HG03064 (cell line): ENCODE data around the gene WNT3.
"Not testable (repeated sequence)": the region's sequence is repeated elsewhere in the genome, so short reads cannot be mapped to it uniquely, and the experiment has no call there.

Source experiments
- ATAC-seq: cut with Tn5 transposase; IDR thresholded peaks from one replicate; pipeline ENCODE4 v1.9.1; 2021; ENCODE audit warnings: low read depth; ENCODE audit not compliant: unreplicated experiment

Gene WNT3

DNA sequence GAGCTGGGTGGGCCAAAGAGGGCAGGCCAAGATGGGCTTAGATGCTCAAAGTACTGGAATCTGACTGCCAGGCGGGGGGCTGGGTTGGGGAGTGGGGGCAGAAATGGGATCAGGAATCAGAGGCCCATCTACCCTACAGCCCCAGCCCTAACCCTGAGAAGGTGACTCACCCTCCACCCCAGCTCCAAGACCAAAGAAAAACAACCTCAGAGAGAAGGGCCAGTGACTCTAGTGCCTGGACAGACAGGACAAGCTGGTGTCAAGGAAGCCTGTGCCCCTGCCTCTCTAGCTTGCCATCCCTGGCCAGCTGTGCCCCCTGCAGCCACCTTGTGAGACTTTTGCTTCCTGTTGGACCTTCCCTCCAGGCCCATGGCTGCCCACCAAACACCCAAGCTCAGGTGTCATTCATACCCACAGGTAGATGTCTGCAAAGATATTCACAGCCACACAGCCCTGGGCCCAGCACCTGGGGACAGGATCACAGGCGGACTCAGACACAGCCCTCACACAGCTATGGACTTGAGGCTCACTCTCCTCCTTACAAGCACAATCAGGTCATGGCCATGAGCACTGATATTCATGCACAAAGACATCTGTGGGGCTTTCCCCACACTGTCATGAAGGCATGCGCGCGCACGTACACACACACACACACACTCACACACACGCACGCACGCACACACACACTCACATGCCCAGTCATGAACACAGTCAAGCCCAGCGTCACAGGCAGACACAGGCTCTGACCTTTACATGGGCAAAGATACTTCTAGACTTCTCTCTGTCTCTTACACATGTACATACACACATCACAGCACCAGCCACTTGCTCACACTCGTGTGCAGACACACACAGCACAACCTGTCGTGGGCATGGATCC lies 2.8 kb downstream of the WNT3 start:
- no peak for ATAC-seq

- ATAC-seq, result no peak
Observed at GRCh38 chr17:46814446-46814845, 4.0 kb downstream of the WNT3 start.

DNA sequence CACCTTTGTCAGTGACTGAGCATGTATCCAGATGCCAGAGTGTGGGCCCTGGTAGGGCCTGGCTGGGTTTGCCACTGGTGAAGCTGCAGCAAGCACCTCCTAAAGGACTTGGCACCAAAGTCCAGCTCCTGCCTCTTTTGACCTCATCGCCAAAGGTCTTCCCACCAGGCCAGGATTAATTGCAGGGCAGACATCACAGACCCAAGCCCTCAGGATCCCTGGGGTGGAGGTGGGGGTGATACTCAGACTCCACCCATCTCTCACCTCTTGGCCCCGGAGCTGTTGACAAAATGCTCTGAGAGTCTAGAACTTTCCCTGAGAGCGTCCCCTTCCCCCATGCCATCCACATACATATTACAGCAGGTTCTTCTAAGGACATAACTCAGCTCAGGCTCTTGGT lies 4.6 kb downstream of the WNT3 start:
- ATAC-seq, result no peak

- ATAC-seq, result no peak
Observed at GRCh38 chr17:46812624-46813318, 5.7 kb downstream of the WNT3 start.

GRCh38 chr17:46811978-46812583 lies 6.4 kb downstream of the WNT3 start:
- ATAC-seq, result no peak

GRCh38 chr17:46810837-46811236 lies 7.7 kb downstream of the WNT3 start:
- ATAC-seq, result no peak

- no peak for ATAC-seq
Observed at GRCh38 chr17:46809110-46809571, 9.4 kb downstream of the WNT3 start.

GRCh38 chr17:46805771-46806170 lies 12.7 kb downstream of the WNT3 start:
- ATAC-seq, result no peak

GRCh38 chr17:46803544-46803943 lies 14.9 kb downstream of the WNT3 start:
- no peak for ATAC-seq

DNA sequence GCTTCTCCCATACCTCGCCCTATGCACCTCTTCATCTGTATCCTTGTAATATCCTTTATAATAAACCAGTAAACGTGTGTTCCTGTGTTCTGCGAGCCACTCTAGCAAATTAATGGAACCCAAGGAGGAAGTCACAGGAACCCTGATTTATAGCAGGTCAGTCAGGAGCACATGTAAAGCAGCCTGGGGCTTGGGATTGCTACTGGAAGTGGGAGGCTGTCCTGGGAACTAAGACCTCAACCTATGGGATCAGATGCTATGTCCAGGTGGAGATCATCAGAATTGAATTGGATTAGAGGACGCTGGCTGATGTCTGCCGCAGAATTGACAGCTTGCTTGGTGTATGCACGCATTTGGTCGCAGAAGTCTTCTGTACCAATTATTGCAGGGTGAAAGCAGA lies 15.7 kb downstream of the WNT3 start:
- no peak for ATAC-seq

- ATAC-seq, result no peak
Observed at GRCh38 chr17:46800573-46800972, 17.9 kb downstream of the WNT3 start.

DNA sequence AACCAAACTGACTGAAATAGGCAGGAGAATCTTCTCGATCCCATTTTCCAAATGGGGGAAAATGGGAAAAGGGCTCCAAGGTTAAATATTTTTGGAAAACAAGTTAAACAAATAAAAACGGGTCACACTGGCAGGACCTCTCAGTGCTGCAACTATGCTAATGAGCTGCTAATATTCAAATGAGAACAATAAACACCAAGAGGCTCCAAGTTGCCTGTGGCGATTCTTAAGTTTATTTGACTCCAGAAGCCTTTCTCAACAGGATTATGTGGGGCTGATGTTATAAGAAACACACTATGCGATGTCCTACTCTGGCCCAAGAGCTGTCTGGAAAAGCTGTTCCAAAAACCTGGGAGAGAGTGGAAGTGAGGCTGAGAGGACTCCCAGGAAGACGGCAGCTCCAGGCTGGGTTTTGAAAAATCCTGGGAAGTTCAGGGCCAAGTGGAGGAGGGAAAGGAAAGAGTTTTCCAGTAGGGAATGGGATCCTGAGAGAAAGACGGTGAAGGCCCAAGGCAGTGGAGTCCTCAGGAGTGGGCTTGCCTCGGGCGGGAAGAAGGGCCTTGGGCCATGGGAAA lies 21.4 kb downstream of the WNT3 start:
- no peak for ATAC-seq

- ATAC-seq, result no peak
Observed at GRCh38 chr17:46796524-46796923, 22.0 kb downstream of the WNT3 start.

DNA sequence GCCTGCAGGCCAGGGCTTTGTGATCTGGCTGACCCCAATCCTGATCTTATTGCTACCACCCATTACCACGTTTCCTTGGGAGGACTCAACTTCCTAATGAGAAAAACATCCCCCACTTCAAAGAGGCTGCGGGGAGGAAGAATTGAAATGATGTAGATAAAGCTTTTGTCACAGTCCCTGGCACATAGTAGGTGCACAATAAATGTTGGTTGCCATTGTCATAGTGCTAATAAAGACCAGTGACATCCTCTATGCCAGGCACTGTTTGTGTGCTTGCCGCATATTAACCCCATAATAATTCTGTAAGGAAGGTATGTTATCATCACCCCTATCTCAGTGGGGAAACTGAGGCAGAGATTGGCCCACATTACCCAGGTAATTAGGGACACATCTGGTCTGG lies 22.4 kb downstream of the WNT3 start:
- ATAC-seq, result no peak

- no peak for ATAC-seq
Observed at GRCh38 chr17:46795379-46795952, 23.0 kb downstream of the WNT3 start.

DNA sequence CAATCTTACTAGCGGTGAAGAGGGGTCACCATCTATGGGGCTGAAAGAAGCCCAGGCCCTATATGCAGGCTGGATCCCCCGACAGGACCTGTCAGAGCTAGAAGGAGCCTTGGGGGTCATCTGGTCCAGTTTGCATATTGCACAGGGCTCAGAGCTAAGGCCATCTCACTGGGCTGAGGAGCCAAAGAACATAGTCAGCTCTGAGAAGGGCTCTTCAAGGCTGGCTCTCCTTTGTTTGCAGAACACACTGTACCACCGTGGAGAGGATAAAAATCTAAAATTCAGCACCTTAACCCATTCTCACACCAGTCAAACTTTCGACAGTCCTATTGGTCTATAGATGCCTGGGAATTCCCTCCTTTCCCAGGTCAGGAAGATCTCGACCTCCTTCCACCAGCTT lies 24.2 kb downstream of the WNT3 start:
- no peak for ATAC-seq

DNA sequence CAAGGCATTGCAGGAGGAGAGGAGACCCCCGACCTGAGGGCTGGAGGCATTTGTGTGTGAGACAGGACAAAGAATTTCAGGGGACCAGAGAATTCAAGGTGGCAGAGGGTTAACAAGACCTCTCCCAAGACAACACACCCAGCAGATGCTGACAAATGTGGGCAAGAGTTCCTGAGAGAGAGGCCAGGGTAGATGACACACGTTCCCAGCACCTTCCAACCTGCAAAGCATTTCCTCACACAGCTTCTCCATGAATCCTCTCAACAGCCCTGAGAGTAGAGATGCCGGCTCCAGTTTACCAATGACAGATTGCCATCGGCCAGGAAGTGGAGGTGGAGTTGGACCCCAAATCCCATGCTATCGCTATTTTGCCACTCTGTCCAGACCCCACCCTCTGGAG lies 25.0 kb downstream of the WNT3 start:
- no peak for ATAC-seq

- not testable (repeated sequence) for ATAC-seq
Observed at GRCh38 chr17:46793023-46793422, 25.5 kb downstream of the WNT3 start.

DNA sequence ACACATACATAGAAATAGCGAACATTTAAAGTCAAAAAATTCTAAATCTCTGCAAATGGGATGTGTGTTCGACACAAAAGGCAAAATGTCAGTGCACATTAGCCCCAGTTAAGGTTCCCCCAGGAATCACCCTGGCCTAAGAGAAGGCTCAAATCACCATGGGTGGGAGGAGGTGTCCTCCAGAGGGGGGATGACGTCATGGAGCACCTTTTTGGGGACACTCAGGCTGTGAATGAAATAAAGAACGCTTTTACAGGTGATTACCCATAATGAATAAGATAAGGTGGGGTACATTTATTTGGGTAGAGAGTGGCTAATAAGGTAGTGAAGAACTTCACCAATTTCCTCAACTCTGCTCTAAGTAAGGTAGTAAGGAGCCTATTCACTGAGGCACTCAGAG lies 26.4 kb downstream of the WNT3 start:
- ATAC-seq, result no peak

DNA sequence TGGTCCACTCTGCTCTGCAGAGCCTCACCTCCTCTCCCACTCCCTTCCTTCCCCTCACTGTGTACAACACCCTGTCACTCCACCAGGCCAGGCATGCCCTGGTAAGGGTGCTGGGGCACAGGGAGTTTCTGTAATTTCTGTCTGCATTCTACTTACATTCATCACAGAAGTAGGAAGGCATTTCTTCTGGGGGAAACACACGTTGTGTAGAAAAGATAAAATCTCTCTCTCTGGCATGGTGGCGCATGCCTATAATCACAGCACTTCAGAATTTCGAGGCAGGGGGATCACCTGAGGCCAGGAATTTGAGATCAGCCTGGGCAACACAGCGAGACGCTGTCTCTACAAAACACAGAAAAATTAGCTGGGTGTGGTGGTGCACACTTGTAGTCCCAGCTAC lies 27.0 kb downstream of the WNT3 start:
- no peak for ATAC-seq

GRCh38 chr17:46790216-46790615 lies 28.3 kb downstream of the WNT3 start:
- no peak for ATAC-seq
